Hepatocyte (in vitro differentiated cells): ENCODE data around the gene OPCML.

Source experiments
- CTCF ChIP-seq: fragments of 200-600 bp; sonication (generic); IDR thresholded peaks from 2 replicates; pipeline ENCODE4 v1.5.1; 2016; ENCODE audit warnings: antibody characterized with exemption, mild to moderate bottlenecking; ENCODE audit not compliant: poor library complexity
- EZH2 ChIP-seq: fragments of 200-600 bp; sonication (generic); IDR thresholded peaks from 2 replicates; pipeline ENCODE4 v1.6.1; 2016; ENCODE audit warnings: antibody characterized with exemption, mild to moderate bottlenecking, borderline replicate concordance
- EZH2phosphoT487 ChIP-seq: fragments of 200-600 bp; sonication (generic); IDR thresholded peaks from one replicate; pipeline ENCODE4 v1.6.1; 2018; ENCODE audit warnings: antibody characterized with exemption, mild to moderate bottlenecking, low read depth, moderate library complexity; ENCODE audit not compliant: unreplicated experiment, severe bottlenecking

DNA sequence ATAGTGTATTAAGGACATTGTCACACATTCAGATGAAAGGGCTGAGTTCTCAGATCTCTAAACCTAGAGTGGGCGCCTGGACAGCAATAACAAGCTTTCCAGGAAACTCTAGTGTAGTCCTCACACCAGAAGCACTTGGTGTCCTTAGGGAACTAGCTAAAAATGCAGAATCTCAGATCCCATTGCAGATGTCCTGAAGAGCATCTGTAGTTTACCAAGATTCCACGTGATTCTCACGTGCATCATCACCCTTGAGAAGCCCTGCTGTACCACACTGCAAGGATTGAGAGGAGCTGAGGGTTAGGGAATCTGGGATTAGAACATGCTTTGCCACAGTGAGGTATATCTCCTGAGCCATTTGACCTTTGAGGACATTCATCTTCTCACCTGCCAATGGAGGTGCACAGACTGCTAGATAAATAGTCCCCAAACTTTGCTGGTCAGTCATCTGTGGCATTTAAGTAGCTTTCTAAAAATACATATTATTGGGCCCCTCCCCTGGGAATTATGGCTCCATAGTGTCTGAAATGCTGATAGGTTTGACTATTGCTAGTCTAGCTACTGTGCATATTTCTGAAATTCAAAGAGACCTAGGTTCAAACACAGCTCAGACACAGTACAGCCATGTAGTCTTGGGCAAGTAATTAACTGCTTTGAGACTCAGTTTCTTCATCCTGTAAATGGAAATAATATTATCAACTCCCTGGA lies 1068.9 kb downstream of the OPCML start:
- TF ChIP-seq CTCF (no peak), EZH2 (no peak), EZH2phosphoT487 (no peak)
